ENCODE measurements around the gene MTMR10. TPM values are rescaled to one million over a fixed set of nuclear protein-coding genes. Genes with fewer than 3 reads are reported as not detected.

MTMR10 gene
- polyA plus RNA-seq, 1 donor from 2014 or later, result 2.3 TPM

DNA sequence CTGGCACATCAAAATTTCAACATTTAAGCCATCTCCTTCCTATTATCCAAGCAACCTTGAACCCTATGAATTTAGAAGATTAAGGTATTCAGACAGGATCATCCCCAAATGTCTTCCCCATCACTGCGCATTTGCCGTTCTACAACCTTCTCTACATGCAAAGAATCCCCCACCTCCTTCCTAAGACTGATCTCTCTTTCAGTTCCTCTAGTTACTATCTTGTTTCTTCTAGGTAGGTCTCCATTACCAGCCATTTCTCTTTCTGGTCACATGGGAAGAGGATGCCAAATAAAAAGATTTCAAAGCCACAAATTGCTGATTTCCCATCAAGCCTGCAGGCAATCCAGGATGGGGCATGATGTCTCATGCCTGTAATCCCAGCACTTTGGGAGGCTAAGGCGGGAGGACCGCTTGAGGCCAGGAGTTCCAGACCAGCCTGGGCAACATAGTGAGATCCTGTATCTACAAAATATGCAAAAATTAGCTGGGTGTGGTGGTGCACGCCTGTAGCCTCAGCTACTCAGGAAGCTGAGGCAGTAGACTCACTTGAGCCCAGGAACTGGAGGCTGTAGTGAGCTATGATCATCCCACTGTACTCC, 29.7 kb upstream of the MTMR10 start:
- Histone ChIP-seq H3K9me2 (ENCODE audit: insufficient read depth, low read length) (no peaks in the 10 kb centered on the region), H3K9me3 (ENCODE audit: low read length) (no peaks in the 10 kb centered on the region), H3K36me3 (ENCODE audit: insufficient read depth, low read length) (no peaks in the 10 kb centered on the region), H3K4me3 (ENCODE audit: low read length) (no peak overlapping the region), H3K4me2 (ENCODE audit: low read length) (no peak overlapping the region), H3F3A (ENCODE audit: insufficient read depth, low read length, poor library complexity, severe bottlenecking) (no peaks in the 10 kb centered on the region), H3K79me2 (replicated peaks; ENCODE audit: insufficient read depth, low read length) (no peaks in the 10 kb centered on the region), H2AFZ (ENCODE audit: low read depth, low read length) (no peak overlapping the region), H3K27ac (ENCODE audit: low read length) (no peak overlapping the region), H3K9ac (ENCODE audit: low read length) (no peak overlapping the region), H3K27me3 (ENCODE audit: insufficient read depth, low read depth, low read length) (no peaks in the 10 kb centered on the region), H4K20me1 (ENCODE audit: insufficient read depth) (no peaks in the 10 kb centered on the region)
- TF ChIP-seq EP300 (conservative IDR thresholded peaks at IDR 0.05; ENCODE audit: poor library complexity, severe bottlenecking) (no peak), EZH2 (IDR thresholded peaks at IDR 0.05; ENCODE audit: borderline replicate concordance, insufficient read depth, low read length, poor library complexity, severe bottlenecking) (no peak), POLR2AphosphoS5 (IDR thresholded peaks at IDR 0.05) (no peak), TAF1 (IDR thresholded peaks at IDR 0.05; ENCODE audit: low read depth) (no peak), SMC3 (conservative IDR thresholded peaks at IDR 0.05; ENCODE audit: poor library complexity) (no peak), RAD21 (conservative IDR thresholded peaks at IDR 0.05) (no peak), MXI1 (conservative IDR thresholded peaks at IDR 0.05; ENCODE audit: poor library complexity, severe bottlenecking) (no peak)
- TF ChIP-seq, protein P1, sequence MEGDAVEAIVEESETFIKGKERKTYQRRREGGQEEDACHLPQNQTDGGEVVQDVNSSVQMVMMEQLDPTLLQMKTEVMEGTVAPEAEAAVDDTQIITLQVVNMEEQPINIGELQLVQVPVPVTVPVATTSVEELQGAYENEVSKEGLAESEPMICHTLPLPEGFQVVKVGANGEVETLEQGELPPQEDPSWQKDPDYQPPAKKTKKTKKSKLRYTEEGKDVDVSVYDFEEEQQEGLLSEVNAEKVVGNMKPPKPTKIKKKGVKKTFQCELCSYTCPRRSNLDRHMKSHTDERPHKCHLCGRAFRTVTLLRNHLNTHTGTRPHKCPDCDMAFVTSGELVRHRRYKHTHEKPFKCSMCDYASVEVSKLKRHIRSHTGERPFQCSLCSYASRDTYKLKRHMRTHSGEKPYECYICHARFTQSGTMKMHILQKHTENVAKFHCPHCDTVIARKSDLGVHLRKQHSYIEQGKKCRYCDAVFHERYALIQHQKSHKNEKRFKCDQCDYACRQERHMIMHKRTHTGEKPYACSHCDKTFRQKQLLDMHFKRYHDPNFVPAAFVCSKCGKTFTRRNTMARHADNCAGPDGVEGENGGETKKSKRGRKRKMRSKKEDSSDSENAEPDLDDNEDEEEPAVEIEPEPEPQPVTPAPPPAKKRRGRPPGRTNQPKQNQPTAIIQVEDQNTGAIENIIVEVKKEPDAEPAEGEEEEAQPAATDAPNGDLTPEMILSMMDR (IDR thresholded peaks at IDR 0.05; ENCODE audit: poor library complexity, severe bottlenecking), result no peak
- TF ChIP-seq, protein P2, sequence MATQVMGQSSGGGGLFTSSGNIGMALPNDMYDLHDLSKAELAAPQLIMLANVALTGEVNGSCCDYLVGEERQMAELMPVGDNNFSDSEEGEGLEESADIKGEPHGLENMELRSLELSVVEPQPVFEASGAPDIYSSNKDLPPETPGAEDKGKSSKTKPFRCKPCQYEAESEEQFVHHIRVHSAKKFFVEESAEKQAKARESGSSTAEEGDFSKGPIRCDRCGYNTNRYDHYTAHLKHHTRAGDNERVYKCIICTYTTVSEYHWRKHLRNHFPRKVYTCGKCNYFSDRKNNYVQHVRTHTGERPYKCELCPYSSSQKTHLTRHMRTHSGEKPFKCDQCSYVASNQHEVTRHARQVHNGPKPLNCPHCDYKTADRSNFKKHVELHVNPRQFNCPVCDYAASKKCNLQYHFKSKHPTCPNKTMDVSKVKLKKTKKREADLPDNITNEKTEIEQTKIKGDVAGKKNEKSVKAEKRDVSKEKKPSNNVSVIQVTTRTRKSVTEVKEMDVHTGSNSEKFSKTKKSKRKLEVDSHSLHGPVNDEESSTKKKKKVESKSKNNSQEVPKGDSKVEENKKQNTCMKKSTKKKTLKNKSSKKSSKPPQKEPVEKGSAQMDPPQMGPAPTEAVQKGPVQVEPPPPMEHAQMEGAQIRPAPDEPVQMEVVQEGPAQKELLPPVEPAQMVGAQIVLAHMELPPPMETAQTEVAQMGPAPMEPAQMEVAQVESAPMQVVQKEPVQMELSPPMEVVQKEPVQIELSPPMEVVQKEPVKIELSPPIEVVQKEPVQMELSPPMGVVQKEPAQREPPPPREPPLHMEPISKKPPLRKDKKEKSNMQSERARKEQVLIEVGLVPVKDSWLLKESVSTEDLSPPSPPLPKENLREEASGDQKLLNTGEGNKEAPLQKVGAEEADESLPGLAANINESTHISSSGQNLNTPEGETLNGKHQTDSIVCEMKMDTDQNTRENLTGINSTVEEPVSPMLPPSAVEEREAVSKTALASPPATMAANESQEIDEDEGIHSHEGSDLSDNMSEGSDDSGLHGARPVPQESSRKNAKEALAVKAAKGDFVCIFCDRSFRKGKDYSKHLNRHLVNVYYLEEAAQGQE (IDR thresholded peaks at IDR 0.05; ENCODE audit: borderline replicate concordance), result no peak

DNA sequence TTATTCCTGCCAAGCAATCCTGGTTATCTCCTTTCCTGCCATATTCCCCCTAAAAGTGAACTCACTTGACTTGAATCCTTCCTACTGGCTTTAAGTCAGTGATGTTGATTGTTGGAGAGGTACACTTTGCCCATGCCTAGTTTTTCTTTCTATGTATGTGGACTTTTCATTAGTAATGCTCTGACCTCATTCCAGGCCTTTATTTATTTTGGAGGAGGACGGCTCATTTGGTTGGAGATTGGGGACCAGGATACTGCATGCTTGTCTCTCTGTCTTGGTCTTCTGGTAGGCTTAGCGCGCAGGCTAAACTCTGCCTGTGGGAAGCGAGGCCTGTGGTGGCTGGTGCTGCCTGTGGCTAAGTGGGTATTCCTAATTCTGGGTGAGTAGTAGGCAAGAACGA, 29.1 kb upstream of the MTMR10 start:
- TF ChIP-seq, protein P2 (IDR thresholded peaks at IDR 0.05; ENCODE audit: borderline replicate concordance), result no peak
- no peak for TF ChIP-seq SMC3 (conservative IDR thresholded peaks at IDR 0.05; ENCODE audit: poor library complexity)
- TF ChIP-seq, protein P1 (IDR thresholded peaks at IDR 0.05; ENCODE audit: poor library complexity, severe bottlenecking), result no peak
- TF ChIP-seq MXI1 (conservative IDR thresholded peaks at IDR 0.05; ENCODE audit: poor library complexity, severe bottlenecking), result no peak
- no peak for TF ChIP-seq RAD21 (conservative IDR thresholded peaks at IDR 0.05)
- TF ChIP-seq EP300 (conservative IDR thresholded peaks at IDR 0.05; ENCODE audit: poor library complexity, severe bottlenecking), result no peak
- no peak for TF ChIP-seq TAF1 (IDR thresholded peaks at IDR 0.05; ENCODE audit: low read depth)
- TF ChIP-seq EZH2 (IDR thresholded peaks at IDR 0.05; ENCODE audit: borderline replicate concordance, insufficient read depth, low read length, poor library complexity, severe bottlenecking), result no peak
- no peak for TF ChIP-seq POLR2AphosphoS5 (IDR thresholded peaks at IDR 0.05)

More for the DNA sequence above, 29.1 kb upstream of the MTMR10 start:
- H2AFZ ChIP-seq (ENCODE audit: low read depth, low read length), result no peak overlapping the region
- no peaks in the 10 kb centered on the region for H3K9me2 ChIP-seq (ENCODE audit: insufficient read depth, low read length)
- no peaks in the 10 kb centered on the region for H3K27me3 ChIP-seq (ENCODE audit: insufficient read depth, low read depth, low read length)
- no peaks in the 10 kb centered on the region for H3K79me2 ChIP-seq (replicated peaks; ENCODE audit: insufficient read depth, low read length)
- no peaks in the 10 kb centered on the region for H4K20me1 ChIP-seq (ENCODE audit: insufficient read depth)
- H3K27ac ChIP-seq (ENCODE audit: low read length), result no peak overlapping the region
- no peaks in the 10 kb centered on the region for H3K9me3 ChIP-seq (ENCODE audit: low read length)
- H3K4me2 ChIP-seq (ENCODE audit: low read length), result no peak overlapping the region
- H3F3A ChIP-seq (ENCODE audit: insufficient read depth, low read length, poor library complexity, severe bottlenecking), result no peaks in the 10 kb centered on the region
- no peak overlapping the region for H3K9ac ChIP-seq (ENCODE audit: low read length)
- no peak overlapping the region for H3K4me3 ChIP-seq (ENCODE audit: low read length)
- no peaks in the 10 kb centered on the region for H3K36me3 ChIP-seq (ENCODE audit: insufficient read depth, low read length)

Measured in neural cell (in vitro differentiated cells).